ENCODE data around the gene CREG2.
"Not testable (repeated sequence)": the region's sequence is repeated elsewhere in the genome, so short reads cannot be mapped to it uniquely, and the experiment has no call there.

Gene CREG2

DNA sequence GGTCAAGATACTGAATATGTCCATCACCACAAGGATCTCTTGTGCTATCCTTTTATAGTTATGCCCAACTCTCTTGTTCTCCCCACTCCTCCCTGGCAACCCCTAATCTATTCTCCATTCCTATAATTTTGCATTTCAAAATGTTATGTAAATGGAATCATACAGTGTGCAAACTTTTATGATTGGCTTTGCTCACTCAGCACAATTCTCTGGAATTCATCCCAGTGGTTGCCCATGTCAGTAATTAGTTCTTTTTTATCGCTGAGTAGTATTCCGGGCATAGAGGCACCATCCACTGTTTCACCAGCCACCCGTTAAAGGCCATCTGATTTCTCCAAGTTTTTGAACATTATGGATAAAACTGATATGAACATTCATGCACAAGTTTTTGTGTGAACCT is 40.4 kb downstream of the CREG2 start:
- DNase-seq (ENCODE audit: low read depth in 3 of 3), result no peak

DNA sequence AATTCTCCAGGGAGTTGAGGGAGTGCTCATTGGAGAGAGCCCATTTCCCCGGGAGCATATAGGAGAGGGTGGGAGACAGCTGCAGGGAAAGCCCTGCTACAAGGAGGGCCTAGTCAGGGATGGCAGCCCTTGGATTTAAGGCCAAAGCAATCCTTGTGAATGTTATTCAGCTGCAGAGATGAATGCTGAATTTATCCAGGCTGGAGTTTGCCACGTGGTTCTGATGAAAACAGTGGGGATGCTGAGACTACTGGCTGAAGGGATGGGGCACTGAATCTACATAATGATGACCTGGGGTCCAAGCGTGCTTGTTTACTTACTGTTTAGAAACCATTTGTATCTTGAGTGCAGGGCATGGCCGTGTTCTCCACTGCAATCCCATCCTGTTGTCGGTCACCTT is 43.2 kb downstream of the CREG2 start:
- DNase-seq (ENCODE audit: low read depth in 3 of 3), result no peak

DNA sequence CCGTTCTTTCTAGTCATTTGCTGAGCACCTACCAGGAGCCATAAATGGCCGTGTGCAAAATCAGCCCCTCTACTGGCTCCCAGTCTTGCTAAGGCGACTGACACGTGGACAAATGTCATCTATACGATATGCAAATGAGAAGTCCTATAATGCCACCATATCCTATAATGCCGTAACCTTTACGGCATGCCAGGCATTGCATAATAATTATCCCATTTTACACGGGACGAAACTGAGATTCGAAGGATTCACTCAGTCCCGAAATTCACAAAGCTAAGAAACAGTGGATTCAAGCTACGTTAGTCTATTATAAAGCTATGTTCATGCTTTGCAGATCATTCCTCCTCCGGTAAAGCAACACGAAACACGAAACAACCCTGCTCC is 44.7 kb downstream of the CREG2 start:
- no peak for DNase-seq (ENCODE audit: low read depth in 3 of 3)

DNA sequence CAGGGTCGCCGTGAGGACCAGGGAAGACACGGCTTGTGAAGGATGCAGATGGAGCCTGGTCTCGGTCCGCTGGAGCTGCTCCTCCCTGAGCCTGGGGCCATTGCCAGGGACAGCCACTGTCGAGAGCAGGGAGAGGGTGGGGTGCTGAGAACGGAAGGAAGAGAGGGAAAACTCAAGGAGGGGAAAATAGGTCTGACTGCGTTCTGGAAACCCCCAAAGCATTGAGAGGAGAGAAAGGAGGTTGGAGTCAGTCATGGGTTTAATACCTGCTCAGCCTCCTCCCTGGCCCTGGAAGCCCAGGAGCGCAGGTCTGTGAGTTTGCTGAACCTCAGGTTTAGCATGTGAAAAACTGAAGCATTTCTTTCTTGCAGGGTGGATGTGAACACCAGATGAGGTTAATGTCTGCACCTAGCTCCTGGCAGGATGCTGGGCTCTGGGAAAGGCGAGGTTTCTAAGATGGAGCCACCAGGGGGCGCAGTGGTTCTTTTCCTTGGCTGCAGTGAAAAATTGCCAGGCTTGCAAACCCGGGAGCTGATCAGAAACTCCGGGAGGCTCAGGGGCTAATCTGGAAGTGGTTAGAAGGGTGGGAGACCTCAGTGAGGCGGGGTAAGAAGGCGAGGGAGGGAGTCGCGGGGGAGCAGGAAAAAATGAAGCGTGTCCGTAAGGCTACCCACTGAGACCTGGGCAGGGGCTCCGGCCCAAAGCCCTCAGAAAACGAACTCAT is 45.2 kb downstream of the CREG2 start:
- DNase-seq (ENCODE audit: low read depth in 3 of 3), result peak; percentile 45 to 73 (median 60)

DNA sequence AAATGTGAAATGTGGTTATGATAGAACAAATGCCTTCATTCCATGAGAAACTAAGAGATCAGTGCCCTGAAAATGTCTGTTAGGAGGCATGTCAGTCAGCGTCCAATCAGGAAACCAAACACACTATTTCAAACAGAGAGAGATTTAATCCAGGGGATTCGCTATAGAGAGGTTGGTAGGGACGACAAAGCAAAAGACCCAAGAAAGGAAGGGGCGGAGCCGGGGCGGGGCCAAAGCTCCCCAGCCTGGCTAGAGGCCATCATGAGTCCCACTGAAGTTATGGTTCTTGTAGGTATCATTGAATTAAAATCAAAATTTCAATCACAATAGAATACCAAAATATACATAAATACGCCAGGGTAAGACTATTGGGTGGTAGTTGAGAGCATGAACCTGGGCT is 45.9 kb downstream of the CREG2 start:
- peak in 1 of 3 experiments; percentile 41 for DNase-seq (ENCODE audit: low read depth in 3 of 3)

DNA sequence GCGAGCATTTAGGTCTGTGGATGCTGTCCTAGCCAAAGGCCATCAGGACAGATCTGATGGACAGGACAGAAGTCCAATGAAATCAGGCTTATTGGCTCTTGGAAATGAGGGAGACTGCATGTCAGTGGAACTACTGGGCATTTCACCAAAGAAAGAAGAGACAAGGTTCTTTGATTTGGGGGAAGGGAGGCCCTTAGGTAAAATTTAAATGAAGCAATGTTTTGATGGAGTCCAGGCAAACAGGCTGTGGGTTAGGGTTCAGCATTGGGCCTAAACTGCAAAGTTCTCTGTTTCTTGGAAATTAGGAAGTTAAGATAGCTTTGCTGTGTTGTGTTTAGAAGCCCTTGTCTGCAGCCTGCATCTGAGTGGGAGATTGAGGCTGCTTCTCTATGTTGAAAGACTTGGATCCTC is 47.2 kb downstream of the CREG2 start:
- no peak for DNase-seq (ENCODE audit: low read depth in 3 of 3)

DNA sequence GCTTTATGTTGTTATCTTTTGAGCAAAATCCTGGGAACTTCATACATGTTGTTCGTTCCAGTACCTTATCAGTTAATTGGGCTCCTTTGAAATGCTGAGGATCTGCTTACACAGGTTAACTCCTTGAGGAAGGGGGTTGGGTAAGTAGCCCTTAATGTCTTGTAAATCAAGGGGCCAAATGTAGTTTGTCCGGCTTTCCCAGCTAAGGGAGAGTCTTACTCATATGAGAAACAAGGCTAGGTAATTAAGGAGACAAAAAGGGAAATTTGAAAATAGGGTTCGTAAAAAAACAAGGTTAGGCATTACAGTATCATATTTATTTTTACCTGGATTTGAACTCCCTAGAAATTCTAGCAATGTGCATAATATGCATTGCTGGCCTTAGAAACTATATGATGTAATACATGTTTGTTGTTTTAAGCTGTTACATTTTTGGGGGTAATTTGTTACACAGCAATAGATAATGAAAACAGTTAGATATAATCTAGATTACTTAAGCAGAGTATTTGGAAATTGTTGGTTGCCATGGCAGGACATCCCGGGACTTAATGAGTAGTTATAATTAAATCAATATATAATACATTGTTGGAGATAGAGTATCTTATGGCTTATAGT is 47.9 kb downstream of the CREG2 start:
- DNase-seq (ENCODE audit: low read depth in 3 of 3), result no peak

DNA sequence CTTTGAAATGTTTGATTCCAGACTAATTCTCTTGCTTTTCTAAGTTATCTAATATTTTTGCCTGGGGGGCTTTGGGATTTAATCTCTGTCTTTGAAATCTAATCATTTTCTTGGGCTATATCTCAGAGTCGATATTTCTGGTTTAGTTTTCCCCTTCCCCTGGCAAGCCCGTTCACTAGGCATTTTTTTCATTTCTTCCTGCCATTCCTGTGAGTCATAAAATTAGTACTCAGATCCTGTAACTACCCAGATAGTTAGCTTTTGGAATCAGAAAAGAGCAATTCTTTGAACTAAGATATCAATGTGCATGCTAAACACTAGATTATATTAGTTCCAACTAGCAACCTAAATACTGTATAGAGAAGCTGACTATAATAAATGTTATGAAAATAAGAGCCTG is 49.4 kb downstream of the CREG2 start:
- no peak for DNase-seq (ENCODE audit: low read depth in 3 of 3)

DNA sequence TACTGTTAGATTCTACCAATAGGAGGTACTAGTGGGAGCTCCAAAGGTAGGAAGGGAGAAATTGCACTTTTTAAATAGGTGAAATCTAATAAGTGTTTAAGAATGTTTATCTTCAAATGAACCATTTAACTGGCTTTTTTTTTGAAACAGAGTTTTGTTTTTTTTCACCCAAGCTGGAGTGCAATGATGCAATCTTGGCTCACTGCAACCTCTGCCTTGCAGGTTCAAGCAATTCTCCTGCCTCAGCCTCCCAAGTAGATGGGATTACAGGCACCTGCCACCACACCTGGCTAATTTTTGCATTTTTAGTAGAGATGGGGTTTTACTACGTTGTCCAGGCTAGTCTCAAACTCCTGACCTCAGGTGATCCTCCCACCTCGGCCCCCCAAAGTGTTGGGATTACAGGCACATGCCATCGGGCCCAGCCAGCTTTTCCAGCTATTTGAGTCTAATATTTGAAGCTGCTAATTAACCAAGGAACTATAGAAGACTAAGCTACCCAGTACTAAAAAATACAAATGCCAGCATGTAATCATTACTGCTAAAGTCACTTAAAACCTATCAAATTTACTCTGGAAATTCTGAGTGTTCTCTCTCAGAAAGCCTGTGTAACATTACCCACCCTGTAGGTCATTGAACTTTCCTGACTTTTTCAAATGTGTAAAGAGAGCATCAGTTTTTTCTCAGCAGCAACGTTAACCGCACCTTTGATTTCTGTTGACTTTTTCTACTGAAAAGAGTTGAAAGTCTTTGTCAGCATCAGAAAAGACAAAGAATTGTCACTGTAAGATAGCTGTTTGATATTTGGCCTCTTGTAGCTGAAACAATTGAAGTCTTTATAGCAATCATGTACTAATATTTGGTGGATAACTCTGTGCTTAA is 54.2 kb downstream of the CREG2 start:
- DNase-seq (ENCODE audit: low read depth in 3 of 3), result no peak

DNA sequence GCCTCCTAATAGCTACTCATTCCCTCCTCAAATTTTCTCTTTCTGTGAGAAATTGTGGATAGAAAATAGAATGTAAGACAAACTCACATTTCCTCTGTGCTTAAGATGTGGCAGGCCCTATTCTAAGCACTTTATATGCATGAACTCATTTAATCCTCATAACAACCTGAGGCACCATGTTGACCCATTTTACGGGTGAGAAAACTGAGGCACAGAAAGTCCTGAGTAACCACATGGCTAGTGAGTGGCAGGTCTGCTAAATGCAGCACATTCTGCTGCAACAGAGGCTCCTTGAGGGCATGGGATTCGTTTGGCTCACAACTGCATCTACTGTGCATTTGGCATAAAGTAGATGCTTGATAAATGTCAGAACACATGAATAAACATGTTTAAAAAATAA is 56.1 kb downstream of the CREG2 start:
- DNase-seq (ENCODE audit: low read depth in 3 of 3), result no peak

DNA sequence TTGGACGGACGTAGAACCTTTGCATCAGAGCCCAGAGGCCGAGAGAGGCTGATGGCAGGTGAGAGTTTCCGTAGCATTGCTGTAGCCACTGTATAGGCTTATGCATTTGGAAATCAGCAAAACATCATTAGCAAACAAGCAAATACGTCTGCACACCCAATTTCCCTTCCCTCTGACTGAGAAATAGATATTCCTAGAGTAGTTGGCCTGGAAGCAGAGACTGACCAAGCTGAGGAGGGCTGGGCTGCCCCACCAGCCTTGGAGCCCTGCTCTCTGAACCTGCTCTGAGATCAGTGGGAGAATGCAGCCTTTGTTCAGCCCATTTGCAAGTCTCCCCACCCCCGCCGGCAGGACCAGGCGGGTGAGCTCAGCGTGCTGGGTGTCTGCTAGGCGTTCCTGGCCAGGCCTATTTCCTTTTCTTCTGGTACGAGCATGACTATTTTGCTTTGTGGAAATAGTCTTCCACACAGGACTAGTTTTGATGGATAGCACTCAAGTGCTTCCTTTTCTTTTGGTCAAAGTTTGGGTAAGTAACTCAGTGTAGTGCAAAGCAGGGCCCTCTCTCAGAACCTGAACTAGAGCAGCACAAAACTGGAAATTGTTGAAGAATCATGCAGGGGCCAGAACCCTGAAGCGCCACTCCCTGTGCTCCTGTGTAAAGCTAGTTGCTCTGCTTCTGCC is 56.9 kb downstream of the CREG2 start:
- DNase-seq (ENCODE audit: low read depth in 3 of 3), result peak in 1 of 3 experiments; percentile 33

DNA sequence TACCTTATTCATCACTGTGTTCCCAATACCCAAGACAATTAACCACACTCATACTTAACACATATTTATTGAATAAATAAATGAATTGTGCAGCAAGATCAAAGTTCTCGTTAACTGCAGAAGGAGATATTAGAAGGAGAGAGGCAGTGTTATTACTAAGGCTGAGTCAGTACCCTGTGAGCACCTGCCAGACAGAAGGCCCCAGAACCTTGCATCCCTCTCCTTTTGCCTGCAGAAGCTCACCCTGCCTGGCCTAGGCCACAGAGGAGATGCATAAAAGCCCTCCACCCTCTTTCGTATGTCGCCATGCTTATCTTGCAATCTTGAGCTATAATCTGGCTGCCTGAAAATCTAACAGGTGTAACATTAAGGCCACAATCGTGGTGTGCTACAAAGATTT is 58.3 kb downstream of the CREG2 start:
- DNase-seq (ENCODE audit: low read depth in 3 of 3), result no peak

DNA sequence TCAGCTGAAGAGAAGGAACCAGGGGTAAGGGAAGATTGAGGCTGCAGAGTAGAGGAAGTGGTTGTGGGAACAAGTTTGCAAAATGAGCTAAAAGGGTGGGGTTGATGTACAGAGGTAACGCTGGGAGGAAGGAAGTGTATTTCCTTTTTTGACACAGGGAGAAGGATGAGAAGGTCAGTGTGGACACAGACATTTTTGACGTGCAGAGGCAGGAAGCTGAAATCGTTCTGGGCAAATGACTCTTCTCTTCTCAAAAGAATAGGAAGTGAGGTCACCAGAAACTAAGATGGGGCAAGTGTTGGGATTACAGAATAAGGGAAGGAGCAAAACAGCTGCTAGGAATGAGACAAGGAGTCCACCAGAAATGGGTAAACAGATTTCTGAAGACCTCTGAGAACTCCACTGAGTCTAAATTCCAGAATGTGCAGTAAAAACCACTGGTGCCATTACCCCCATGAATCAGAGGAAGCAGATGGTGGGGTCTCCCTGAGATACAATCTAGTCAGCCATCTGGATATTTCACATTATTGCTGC is 58.8 kb downstream of the CREG2 start:
- no peak for DNase-seq (ENCODE audit: low read depth in 3 of 3)

DNA sequence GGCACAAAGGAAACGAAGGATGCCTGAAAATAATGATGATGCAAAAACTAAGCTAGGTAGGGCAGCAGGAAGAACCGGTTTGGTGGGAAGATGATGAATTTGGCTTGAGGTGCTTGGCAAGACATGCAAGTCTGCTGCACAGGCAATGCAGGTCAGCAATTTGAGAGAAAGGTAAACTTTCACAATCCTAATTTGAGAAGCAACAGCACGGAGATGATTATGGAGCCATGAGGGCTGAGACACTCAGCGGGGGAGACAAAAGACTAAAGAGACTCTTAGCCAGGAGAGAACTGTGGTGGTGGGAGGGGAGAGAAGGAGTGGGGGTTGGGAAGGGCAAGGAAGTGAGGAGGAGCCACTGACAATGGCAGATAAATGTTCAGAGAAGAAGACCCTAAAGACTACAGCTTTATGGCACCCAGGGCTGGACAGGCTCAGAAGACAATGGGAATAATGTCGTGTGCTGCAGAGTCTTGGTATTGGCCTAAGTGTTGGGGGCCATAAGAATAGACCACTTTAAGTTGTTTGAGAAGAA is 59.4 kb downstream of the CREG2 start:
- DNase-seq (ENCODE audit: low read depth in 3 of 3), result no peak

DNA sequence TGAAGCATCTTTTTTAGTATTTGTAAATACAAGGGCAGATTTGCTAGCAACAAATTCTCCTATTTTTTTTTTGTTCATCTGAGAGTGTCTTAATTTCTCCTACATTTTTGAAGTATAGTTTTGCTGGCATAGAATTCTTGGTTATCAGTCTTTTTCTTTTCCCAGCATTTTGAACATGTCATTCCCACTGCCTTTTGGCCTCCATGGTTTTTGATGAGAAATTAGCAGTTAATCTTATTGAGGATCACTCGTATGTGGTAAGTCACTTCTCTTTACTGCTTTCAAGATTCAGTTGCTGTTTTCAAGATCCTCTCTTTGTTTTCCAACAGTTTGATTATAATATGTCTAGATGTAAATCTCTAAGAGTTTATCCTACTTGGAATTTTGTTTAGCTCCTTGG is 61.9 kb downstream of the CREG2 start:
- DNase-seq (ENCODE audit: low read depth in 3 of 3), result no peak

DNA sequence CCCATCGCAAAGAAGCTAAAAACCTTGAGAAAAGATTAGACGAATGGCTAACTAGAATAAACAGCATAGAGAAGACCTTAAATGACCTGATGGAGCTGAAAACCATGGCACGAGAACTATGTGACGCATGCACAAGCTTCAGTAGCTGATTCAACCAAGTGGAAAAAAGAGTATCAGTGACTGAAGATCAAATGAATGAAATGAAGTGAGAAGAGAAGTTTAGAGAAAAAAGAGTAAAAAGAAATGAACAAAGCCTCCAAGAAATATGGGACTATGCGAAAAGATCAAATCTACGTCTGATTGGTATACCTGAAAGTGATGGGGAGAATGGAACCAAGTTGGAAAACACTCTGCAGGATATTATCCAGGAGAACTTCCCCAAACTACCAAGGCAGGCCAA is 70.7 kb downstream of the CREG2 start:
- not testable (repeated sequence) for DNase-seq (ENCODE audit: low read depth in 3 of 3)

DNA sequence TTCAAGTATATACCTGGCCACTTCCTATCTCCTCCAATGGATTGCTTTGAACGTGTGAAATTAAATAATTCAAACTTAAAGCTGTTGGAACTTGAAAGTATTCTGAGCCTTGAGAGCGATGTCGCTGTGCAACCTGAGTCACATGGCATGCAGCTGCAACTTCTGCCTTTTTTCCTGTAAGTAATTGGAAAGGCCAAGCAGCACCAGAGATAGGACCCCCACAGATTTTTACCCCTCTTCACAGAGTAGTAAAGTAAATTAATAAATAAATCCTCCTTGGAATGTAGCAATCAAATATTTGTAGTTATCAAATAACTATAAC is 75.6 kb downstream of the CREG2 start:
- DNase-seq (ENCODE audit: low read depth in 3 of 3), result no peak

DNA sequence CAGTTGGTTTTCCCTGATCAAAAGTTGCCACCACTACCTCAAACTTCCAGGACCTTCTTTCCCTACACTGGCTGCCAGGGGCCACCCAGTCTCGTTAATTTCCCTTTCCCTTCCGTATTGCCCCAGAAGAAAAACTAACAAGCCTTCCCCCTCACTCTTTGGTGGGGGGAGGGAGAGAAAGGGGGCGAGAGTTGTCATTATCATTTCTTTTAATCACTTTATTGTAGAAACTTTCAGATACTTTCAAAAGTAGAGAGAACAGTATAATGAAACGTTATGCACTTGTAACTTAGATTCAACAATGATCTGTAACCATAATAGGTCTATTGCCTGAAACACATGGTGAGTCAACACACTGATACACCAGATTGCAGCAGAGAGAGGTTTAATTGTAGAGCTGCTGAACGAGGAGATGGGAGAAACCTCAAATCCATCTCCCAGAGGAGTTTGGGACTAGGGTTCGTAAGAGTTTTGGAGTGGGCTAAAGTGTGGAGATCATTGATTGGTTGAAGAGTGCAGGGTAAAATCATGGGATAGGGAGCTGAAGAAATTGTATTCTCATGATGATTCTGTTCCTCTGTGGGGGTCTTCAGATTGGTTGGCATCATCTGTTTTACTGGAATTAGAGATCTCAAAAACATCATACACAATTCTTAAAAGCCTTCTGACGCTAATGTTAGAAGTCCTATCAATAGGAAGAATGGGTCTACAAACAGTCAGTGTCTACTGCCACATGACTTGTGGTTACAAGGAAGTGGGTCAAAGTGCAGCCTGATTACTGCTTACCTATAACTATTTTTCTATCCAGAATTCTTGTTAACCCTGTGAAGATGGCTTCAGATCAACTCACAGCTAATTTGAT is 76.2 kb downstream of the CREG2 start:
- no peak for DNase-seq (ENCODE audit: low read depth in 3 of 3)

DNA sequence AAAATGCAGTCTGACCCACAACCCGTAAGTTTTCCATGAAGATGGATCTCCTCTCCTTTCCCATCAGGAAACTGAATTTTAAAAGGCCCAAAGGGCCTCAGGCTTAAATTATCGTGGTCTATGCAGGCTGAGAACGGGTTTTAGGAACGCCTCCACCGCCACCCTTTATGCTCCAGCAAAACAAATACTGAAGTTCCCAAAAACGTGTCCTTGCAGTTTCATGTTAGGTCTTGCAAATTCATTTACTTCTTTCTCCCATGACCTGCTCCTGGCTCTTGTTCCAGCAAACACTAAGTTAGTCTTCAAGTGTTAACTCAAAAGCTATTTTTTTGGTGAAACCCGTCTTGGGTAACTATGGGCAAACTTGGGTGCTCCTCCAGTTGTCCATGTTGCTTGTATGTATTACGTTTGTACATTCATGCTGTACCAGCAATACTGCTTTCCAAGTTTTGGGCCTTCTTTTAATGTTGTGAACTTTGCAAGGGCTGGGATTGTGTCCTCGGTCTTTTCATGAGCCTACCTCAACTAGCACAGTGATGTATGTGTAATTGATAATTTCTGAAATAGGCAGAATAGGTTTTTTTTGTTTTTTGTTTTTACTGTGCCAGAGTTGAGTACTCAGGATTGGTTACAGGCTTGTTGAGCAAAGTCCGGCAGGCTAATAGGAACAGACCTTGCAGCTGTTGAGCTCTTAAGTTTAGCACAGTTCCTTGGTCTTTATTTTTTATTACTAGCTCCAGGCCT is 77.0 kb downstream of the CREG2 start:
- no peak for DNase-seq (ENCODE audit: low read depth in 3 of 3)
